ENCODE results near the gene NAA80.

The NAA80 gene

GRCh38 chr3:50327943-50328691 is 28.9 kb upstream of the NAA80 start, which contains the start of gene TUSC2:
TUSC2 (minus strand) TSS chr3:50328223; CDS start chr3:50328099, 124 bp downstream.
- DNase-seq, result peak; percentile 42

GRCh38 chr3:50327129-50327528 is 27.9 kb upstream of the NAA80 start:
- DNase-seq, result no peak

GRCh38 chr3:50326182-50326541 is 27.0 kb upstream of the NAA80 start:
- DNase-seq, result no peak

GRCh38 chr3:50325497-50326181 is 26.4 kb upstream of the NAA80 start:
- DNase-seq, result no peak

- DNase-seq, result no peak
Measured at GRCh38 chr3:50325113-50325480, 25.9 kb upstream of the NAA80 start.

GRCh38 chr3:50324351-50325112 is 25.3 kb upstream of the NAA80 start:
- DNase-seq, result no peak

- DNase-seq, result no peak
Measured at GRCh38 chr3:50323614-50324199, 24.5 kb upstream of the NAA80 start.

- DNase-seq, result no peak
Measured at GRCh38 chr3:50323092-50323600, 23.9 kb upstream of the NAA80 start.

GRCh38 chr3:50322386-50323091 is 23.3 kb upstream of the NAA80 start, which contains the start of gene HYAL2:
HYAL2 (minus strand) TSS chr3:50322745; CDS start chr3:50320489, 2,256 bp downstream.
- DNase-seq, result no peak

GRCh38 chr3:50322115-50322385 is 22.8 kb upstream of the NAA80 start:
- DNase-seq, result no peak

GRCh38 chr3:50321336-50322114 is 22.3 kb upstream of the NAA80 start:
- DNase-seq, result peak; percentile 34

- DNase-seq, result no peak
Measured at GRCh38 chr3:50320853-50321335, 21.7 kb upstream of the NAA80 start.

- no peak for DNase-seq
Measured at GRCh38 chr3:50319894-50320625, 20.9 kb upstream of the NAA80 start.

GRCh38 chr3:50319181-50319893 is 20.1 kb upstream of the NAA80 start:
- no peak for DNase-seq

- DNase-seq, result no peak
Measured at GRCh38 chr3:50318615-50319014, 19.4 kb upstream of the NAA80 start.

GRCh38 chr3:50318163-50318562 is 19.0 kb upstream of the NAA80 start:
- DNase-seq, result no peak

GRCh38 chr3:50317300-50317699 is 18.1 kb upstream of the NAA80 start:
- DNase-seq, result no peak

- DNase-seq, result no peak
Measured at GRCh38 chr3:50316657-50317242, 17.5 kb upstream of the NAA80 start.

GRCh38 chr3:50314816-50315215 is 15.6 kb upstream of the NAA80 start:
- no peak for DNase-seq

- DNase-seq, result no peak
Measured at GRCh38 chr3:50314342-50314741, 15.1 kb upstream of the NAA80 start.
